Amygdala (tissue), 56 donors: ENCODE results near the gene CYSTM1.

Experiments
- DNase-seq, 56 donors: peaks; one replicate each; lab custom pipeline; 2025; lab: John Stamatoyannopoulos, UW

Gene CYSTM1

DNA sequence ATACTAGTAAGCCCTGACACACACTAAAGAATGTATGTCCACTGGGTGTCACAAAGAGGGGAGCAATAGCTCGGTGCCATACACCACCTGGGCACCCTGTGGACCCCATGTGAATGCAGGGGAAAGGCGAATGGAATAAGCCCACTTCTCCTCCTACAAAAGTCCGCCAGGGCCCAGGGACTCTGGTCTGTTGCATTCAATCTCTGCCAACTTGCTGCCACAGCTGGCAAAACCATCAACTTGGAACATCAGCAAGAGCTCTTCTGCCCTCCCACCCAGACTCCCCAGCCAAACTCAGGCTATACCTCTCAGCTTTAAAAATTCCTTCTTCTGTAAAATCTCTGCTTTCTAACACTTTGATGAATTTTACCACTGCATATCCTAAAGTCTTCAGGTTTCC is 73.4 kb downstream of the CYSTM1 start:
- DNase-seq: peak in 1 of 56 donors; percentile 9

DNA sequence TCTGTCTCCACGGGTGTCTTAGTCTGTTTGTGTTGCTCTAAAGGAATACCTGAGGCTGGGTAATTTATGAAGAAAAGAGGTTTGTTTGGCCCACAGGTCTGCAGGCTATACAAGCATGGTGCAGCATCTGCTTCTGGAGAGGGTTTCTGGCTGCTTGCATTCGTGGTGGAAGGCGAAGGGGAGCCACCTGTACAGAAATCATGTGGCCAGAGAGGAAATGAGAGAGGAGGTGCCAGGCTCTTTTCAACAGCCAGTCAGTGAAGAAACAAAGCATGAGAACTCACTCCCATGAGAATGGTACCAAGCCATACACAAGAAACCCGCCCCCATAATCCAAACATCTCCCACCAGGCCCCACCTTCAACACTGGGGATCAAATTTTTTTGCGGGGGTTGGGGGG is 74.5 kb downstream of the CYSTM1 start:
- no peak for DNase-seq

DNA sequence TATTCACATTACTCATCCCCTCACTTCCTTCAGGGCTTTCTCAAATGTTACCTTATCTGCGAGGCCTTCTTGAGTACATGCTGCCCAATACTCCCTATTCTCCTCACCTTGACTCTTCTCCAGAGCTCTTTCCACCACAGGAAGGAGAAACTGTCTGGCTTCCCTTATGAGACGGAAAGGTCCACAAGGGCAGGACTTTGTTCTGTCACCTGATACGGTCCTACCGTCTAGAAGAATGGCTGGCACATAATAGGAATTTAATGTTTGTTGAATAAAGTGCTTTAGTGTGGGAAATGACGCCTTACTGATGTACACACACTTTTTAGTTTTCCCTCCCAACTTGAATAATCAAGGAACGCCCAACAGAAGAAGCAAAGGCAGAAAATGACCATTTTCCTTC is 75.4 kb downstream of the CYSTM1 start:
- DNase-seq: no peak

DNA sequence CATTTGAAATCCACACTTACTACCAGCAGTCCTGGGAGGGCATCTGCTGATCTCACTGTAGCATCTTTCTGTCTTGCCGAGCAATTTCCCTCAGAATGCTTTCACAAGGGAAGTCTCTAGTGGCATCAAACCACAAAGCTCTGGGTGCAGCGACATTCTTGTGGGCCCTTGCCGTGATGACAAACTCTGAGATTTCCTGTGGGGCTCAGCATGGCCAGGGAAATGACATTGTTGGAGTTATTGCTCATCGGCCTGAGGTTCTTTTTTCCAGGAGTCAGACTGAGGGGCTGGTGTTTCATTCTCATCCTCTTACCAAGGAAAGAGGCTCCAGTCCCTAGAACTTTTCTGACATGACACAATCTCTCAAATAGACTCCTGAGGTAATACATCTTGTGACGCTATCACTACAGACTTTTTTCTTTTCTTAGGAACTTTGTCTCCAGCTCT is 76.6 kb downstream of the CYSTM1 start:
- DNase-seq: no peak

DNA sequence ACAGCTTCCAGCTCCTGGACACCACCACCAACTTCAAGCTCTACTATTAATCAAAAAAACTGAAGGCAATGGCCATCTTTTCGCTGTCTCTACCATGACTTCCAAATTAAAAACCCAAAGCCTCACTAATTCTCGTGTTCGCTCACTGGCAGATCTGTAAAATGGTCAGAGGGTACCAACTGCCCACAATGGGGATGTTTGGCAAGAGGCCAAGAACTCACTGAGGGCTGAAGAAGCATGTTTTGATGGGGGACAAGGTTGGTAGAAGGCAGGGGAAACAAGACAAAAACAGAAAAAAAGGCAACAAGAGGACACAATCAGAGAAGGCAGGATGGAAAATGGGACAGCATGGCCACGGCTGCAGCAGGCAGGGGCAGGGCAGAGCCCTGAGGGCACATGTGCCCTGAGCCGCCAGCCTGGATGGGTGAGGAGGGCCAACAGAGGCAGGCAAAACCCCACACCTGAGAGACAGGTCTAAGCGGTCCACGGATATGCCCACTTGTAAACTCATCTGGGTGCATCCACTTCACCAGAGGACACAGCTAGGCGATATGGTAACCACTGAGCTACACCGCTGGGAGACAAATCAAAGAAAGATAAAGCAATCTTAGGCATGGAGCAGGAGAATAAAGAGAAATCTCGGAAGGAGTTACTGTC is 77.6 kb downstream of the CYSTM1 start:
- DNase-seq: no peak

DNA sequence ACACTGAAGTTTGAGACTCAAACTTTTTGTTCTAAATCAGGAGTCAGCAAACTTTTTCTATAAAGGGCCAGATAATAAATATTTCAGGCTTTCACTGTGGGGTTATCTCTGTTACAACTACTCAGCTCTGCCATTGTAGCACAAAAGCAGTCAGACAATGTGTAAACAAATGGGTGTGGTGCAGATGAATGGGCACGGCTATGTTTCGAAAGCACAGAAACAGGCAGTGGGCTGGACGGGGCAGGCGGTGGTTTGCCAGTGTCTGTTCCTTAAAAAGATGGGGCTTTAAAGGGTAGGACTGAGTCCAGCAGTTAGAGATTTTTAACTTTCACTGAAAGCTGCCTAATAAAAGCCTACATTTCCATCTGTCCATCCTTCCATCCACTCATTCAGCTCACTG is 79.0 kb downstream of the CYSTM1 start:
- no peak for DNase-seq

DNA sequence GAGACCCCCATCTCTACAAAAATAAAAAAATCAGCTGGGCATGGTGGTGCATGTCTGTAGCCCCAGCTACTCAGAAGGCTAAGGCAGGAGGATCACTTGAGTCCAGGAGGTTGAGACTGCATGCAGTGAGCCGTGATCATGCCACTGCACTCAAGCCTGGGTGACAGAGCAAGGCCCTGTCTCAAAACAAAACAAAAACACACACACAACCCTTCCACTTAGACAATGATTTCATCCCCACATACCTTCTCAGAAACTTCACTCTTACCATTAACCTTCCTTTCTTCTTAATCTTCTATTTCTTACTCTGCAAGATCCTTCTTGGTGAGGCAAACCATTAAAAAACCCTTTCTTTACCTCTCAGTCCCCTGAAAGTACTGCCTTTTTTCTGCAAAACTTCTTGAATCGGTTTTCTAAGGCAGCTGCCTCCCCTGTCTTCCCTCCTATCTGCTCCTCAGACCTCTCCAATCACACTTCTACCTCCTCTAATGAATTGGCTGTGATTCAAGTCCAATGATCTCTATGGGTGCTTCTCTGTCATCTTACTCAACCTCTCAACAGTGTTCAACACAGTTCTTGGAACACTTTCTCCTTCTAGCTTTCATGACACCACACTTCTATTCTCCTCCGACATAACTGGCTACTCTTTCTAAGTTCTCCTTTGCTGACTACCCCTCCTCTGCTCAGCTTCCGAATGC is 80.6 kb downstream of the CYSTM1 start:
- DNase-seq: no peak

DNA sequence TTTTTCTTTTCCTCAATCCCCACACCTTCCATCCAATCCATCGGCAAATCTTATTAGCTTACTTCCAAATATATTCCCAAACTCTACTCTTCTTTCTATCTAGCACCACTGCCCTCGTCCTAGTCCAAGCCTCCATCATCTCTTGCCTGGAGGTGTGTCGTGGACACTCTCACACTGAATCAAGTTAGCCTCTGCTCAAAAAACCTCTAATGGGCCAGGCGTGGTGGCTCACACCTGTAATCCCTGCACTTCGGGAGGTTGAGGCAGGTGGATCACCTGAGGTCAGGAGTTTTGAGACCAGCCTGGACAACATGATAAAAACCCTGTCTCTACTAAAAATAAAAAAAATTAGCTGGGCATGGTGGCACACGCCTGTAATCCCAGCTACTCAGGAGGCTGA is 81.7 kb downstream of the CYSTM1 start:
- DNase-seq: no peak

DNA sequence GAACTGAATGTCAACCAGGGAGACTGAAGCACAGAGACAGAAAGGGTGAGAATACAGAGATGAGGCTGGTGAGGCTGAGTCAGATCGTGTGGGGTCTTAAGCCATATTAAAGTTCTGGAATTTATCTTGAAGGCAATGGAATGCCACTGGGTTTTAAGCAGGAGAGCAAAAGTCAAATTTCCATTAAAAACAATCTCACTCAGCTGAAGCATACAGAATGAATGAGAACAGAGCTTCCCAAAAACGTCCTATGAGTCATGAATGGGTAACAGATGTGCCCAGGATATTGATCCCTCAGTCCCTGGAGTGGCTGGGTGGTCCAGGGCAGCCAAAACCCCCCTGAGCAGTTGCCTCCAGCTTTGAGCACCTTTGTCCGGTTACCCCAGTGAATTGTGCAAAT is 83.0 kb downstream of the CYSTM1 start:
- DNase-seq: no peak

DNA sequence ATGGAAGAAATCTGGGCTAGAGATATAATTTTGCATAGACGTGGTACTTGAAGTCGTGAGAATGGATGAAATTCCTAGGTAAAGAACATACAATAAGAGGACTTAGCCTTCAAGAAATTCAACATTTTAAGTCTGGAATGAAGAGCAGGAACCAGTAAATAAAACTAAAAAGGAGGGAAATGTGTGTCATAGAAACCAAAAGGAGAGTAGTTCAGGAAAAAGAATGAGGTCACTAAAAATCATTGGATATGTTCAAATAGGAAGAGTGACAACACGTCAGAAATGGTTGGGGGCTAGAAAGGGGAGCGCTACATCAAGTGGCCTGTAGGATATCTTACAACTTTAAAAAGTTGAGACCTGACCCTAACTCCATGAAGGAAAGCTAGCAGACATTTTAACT is 83.9 kb downstream of the CYSTM1 start:
- no peak for DNase-seq

DNA sequence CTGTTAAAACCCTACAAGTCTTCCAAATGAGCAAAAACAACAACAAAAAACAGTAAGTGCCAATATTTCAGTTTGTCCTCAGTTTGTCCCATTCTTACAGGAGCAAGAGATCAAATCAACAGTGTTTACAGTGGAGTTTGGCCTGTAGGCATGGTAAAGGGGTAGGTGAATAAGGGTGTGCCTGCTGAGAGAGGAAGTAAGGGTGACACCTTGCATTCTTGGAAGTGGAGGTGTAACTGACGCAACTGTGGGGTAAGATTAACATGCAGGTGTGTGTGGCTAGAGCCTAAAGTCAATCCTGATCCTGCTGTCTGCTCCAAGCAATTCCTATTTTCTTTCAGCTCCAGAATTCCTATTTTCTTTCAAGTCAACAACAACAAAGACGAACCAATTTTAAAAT is 84.5 kb downstream of the CYSTM1 start:
- DNase-seq: no peak

DNA sequence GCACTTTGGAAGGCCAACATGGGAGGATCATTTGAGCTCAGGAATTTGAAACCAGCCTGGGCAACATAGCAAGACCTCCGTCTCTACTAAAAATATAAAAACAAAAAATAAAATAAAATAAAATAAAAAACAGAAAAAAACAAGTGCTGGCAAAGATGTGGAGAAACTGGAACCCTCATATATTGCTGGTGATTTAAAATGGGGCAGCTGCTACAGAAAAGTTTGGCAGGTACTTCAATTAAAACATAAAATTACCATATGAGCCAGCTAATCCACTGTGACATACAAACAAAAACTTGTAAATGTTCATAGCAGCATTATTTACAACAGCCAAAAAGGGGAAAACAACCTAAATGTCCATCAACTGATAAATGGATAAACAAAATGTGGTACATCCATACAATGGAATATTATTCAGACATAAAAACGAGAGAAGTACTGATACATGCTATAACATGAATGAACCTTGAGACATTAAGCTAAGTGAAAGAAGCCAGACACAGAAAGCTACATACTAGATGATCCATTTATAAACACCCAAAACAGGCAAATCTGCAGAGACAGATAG is 85.2 kb downstream of the CYSTM1 start:
- DNase-seq: no peak

DNA sequence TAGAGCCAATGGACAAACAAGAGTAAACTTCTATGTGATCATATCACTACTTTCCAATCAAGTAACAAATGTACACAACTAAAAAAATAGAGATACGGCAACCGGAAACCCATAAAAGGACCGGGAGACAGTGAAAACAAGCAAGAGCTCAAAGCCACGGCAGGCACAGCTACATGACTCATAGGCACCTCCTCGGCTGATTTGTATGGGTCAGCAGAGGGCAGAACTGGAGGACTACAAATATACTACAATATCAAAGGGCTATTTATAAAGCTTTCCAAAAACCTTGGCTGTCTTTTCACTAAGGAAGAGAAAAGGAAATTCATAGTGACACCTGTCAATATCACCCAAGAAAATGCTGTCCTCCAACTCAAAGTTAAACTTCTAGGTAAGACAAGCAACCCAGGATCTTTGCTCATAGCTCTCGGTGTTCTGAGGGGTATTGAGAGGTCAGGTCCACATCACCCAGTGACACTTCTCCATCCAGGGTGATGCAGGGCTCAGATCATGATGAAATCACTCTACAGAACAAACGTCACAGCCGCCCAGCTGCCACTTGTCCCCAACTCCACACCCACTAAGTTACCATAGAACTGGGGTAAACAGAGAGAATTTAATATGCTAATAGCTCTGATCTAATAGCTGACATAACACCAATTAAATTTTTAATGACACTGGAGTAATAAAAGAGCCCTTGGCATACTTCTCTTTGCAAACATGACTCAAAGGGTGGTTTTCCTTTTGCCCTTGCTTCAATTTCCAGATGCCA is 86.6 kb downstream of the CYSTM1 start:
- DNase-seq: peak in 29 of 56 donors; percentile 10 to 69 (median 41)

DNA sequence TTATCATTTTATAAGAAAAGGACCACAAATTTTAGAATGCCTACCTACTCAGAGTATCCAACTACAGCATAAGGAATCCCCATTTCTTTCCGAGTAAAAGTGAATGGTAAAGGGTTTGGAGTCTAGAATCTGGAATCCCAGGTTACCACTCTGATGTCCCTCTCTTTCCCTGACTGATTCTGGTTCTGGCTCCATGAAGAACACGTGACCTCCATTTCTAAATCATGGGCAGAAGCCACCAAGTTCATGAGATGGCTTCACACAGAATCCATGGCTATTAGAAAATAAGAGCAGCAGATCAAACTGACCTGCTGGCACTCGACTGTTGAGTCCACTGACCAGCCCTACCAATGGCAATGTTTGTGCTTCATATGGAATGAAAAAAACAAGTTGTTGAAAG is 87.2 kb downstream of the CYSTM1 start:
- no peak for DNase-seq

DNA sequence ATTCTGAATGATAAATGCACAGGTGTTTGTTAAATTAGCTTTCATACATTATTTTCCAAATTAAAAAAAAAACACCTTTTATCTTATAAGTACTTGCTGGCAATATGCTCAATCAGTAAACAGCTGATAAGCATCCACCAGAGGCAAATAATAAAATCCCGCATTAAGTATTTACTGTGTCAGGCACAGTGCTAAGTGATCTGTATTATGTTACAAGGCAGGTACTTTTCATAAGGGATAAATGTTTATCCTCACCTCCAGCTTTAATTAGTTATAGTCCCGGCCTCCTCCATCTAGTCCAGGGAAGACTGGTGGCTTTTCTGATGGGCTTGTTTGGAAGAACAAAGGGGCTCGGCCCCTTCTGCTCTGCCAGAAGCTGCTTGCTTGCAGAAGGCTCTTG is 87.9 kb downstream of the CYSTM1 start:
- DNase-seq: no peak

DNA sequence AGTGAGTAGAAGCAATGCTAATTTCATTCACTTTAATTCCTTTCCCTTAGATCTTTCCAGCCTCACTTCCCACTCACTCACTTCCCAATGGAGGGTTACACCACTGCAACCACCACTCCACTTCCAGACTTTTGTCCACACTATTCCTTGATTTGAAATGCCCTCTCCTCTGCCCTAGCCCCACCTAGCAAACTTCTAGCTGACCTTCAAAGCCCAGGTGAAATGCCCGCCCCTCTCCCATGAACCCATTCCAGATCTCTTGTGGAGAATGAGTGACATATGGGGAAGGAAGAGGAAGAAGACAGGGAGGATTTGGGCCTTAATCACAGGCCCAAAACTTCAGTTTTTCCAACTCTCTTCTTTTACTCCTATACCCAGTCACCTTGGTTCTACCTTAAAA is 90.9 kb downstream of the CYSTM1 start:
- no peak for DNase-seq

DNA sequence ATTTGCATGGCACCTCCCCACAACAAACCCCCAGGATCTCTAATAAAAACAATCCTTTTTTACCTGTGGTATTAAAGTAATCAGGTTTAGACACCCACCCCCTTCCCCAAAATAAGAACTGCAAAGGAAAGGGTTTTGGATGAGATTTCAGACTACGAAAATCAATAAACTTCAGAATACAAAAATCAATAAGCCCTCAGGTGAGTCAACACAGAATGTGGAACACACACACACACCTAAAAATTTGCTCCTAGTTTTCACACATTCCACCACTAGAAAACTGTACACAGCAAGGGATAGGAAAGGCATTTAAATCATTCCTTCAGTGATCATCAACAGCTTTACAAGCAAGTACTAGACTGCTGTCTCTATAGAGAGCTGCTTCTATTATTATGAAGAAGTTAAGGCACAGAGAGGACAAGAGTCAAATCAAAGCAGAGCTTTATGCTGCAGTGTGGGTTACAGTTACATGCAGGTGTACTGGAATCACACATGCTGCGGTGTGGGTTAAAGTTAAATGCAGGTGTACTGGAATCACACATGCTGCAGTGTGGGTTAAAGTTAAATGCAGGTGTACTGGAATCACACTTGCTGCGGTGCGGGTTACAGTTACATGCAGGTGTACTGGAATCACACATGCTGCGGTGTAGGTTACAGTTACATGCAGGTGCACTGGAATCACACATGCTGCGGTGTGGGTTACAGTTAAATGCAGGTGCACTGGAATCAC is 91.6 kb downstream of the CYSTM1 start:
- DNase-seq: no peak

DNA sequence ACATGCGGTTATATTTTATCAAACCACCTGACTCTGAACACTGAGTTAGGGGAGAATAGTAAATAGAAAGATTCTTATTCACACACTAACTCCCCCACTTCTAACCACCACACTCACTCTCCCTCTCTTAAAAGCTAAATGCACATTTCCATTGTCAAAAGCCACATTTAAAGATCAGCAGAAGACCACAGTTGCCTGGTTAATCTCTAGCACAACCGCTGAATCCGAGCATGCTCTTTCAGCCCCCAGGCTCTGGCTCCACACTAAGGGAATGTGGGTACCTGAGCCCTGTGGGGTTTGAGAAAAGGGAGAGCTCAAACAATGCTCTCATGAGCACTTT is 92.2 kb downstream of the CYSTM1 start:
- DNase-seq: no peak

DNA sequence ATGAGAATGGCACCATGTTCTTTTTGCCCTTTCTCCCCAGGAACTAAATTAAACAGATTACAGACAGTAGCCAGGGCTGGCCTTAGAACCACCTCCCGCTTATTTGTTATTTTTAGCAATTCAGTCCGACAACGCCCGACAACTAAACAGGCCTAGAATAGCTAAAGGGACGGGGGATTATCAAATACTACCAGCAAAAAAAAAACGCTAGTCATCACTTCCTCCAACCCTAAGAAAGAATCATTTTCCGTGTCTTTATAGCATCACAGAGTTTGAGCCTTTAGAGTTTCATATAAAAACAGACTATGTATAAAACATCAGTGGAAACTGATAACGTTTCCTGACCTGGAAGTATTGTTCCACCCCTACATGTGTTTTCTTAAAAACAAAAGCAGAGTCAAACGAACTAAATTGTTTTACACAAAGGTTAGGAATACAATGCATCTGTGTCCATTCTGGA is 92.6 kb downstream of the CYSTM1 start:
- no peak for DNase-seq

DNA sequence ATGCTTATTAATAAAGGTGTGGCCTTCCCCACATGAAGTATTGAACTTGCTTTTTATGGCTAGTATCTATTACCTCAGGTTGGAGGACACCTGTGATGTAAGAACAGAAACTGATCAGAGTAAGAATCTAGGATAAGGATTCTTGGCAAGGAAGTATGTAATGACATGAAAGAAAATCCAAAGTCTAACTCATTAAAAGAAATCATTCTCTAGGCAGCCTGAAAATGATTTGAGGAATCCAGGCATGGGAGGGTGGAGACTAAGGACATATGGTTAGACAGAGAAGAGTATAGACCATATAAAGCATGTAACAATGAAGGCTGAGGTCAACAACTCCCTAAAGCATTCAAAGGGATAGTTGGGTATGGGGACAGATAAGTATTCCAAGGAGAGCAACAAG is 95.0 kb downstream of the CYSTM1 start:
- DNase-seq: no peak

DNA sequence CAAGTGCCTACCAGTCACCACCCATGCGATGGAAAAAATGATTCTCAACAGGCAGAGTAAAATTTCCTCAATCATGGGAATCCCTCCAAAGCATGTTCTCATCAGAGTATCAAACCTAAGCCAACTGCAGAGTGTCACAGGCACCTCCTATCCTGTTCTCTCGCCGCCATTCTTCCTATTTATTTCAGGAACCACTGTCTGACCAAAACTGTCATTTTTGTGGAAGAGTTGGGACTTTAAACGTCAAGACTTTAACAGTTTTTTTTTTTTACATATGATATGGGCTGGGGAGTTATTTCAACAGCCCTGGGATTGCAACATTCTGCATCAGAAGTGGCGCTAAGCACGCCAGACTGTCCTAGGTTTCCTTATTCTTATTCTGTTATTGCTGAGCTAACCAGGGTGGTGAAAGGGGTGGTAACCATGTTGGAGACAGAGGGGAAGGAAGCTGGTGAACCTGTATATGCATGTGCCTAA is 98.5 kb downstream of the CYSTM1 start:
- no peak for DNase-seq
